HG03103 (cell line): Measurements from ENCODE around the gene BTBD19.
"Not testable (repeated sequence)": the region's sequence is repeated elsewhere in the genome, so short reads cannot be mapped to it uniquely, and the experiment has no call there.

Source experiments
- ATAC-seq: cut with Tn5 transposase; IDR thresholded peaks from one replicate; pipeline ENCODE4 v1.9.1; 2021; ENCODE audit warnings: low read depth; ENCODE audit not compliant: unreplicated experiment

BTBD19 gene

GRCh38 chr1:44828003-44828651 lies 19.8 kb downstream of the BTBD19 start:
- no peak for ATAC-seq

GRCh38 chr1:44828841-44829440 lies 20.6 kb downstream of the BTBD19 start:
- ATAC-seq: no peak

- ATAC-seq: no peak
Observed at GRCh38 chr1:44829506-44830384, 21.4 kb downstream of the BTBD19 start.

- no peak for ATAC-seq
Observed at GRCh38 chr1:44830900-44831304, 22.6 kb downstream of the BTBD19 start.

- ATAC-seq: no peak
Observed at GRCh38 chr1:44831516-44831915, 23.2 kb downstream of the BTBD19 start.

GRCh38 chr1:44832056-44832705 lies 23.9 kb downstream of the BTBD19 start:
- no peak for ATAC-seq

GRCh38 chr1:44834328-44834727 lies 26.0 kb downstream of the BTBD19 start:
- ATAC-seq: no peak

GRCh38 chr1:44835738-44836675 lies 27.7 kb downstream of the BTBD19 start:
- peak; percentile 70 for ATAC-seq

GRCh38 chr1:44838294-44838693 lies 30.0 kb downstream of the BTBD19 start:
- ATAC-seq: not testable (repeated sequence)

GRCh38 chr1:44839576-44839975 lies 31.3 kb downstream of the BTBD19 start:
- no peak for ATAC-seq

GRCh38 chr1:44842486-44842861 lies 34.2 kb downstream of the BTBD19 start:
- ATAC-seq: no peak

- ATAC-seq: no peak
Observed at GRCh38 chr1:44842862-44843655, 34.7 kb downstream of the BTBD19 start, which contains the start of gene PTCH2. Gene PTCH2, minus strand, starts transcription at chr1:44843253. Its CDS starts 321 bp downstream, at chr1:44842932.

- no peak for ATAC-seq
Observed at GRCh38 chr1:44846985-44847384, 38.7 kb downstream of the BTBD19 start.

GRCh38 chr1:44847845-44848244 lies 39.5 kb downstream of the BTBD19 start:
- ATAC-seq: no peak

- ATAC-seq: no peak
Observed at GRCh38 chr1:44848456-44849181, 40.3 kb downstream of the BTBD19 start.

- ATAC-seq: no peak
Observed at GRCh38 chr1:44849575-44850132, 41.3 kb downstream of the BTBD19 start.

- no peak for ATAC-seq
Observed at GRCh38 chr1:44851308-44851707, 43.0 kb downstream of the BTBD19 start.

GRCh38 chr1:44853201-44853600 lies 44.9 kb downstream of the BTBD19 start:
- ATAC-seq: no peak
